DMS53 treated with DMSO at 0.1 percent for 48 hours (cell line): Measurements from ENCODE around the gene GAL3ST2.
"Not testable (repeated sequence)": the region's sequence is repeated elsewhere in the genome, so short reads cannot be mapped to it uniquely, and the experiment has no call there.

ENCODE experiments used
- DNase-seq: peaks from one replicate; lab custom pipeline; 2025; ENCODE audit not compliant: unreplicated experiment; lab: John Stamatoyannopoulos, UW

GAL3ST2 gene

GRCh38 chr2:241746084-241746483 lies 30.5 kb upstream of the GAL3ST2 start:
- no peak for DNase-seq

DNA sequence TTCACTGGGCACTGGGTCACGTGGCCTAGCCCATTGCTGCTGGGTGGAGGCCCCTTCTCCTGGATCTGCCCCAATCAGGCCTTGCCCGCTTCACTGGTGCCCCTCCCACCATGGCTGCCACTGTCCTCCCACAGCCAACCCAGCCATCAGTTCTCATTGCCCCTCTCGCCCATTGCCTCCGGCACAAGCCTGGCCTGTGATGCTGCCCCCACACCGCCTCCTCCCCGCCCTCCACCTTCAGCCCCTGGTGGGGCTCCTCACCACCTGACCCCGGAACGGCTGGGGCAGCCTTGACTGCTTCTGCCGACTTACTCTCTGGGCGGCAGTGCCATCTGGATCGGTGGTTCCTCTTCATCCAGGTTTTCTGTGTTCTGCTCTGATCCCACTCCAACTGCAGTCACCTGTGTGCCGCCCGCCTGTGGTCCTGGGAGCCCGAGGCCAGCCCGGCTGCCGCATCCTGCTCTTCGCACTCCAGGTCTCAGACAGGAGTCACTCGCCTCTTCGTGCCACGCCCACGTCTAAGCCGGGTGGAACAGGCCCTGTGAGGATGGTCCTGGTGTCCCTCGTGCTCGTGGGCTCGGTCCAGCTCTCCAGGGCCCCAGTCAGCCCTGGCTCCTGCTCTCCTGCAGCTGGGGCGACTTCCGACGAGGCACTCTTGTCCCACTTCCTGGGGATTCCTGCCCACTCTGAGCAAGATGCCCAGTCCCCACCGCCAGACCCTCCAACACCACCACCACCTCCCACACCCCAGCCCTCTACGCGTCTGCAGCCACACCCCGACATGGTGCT lies 28.0 kb upstream of the GAL3ST2 start:
- DNase-seq = no peak

DNA sequence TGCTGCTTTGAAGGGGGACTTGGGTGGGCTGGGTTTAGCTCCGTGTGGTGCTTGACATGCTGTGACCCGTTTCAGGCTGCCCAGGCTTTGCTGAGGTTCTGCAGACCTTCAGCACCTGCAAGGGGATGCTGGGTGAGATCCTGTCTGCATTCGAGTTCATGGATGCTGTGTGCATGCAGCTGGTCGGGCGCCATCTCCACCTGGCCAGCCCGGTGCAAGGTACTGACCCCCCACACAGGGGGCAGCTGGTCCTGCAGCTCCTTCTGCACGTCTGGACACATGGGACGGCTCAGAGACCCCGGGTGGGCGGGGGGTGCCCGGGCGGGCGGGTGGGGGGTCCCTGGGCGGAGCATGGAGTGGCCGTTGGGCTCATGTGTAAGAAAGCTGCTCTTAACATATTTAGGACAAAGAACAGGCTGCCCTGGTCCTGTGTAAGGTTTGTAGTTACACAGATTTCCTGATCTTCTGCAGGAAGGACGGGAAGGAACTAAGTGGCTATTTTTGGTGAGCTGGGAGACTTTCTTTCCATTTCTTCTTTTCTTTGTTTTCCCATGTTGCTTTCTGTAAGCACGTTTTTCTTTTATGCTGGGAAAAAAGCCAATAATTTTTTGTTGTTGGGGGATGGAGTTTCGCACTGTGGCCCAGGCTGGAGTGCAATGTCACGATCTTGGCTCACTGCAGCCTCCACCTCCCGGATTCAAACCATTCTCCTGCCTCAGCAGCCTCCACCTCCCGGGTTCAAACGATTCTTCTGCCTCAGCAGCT lies 26.4 kb upstream of the GAL3ST2 start:
- DNase-seq = no peak

DNA sequence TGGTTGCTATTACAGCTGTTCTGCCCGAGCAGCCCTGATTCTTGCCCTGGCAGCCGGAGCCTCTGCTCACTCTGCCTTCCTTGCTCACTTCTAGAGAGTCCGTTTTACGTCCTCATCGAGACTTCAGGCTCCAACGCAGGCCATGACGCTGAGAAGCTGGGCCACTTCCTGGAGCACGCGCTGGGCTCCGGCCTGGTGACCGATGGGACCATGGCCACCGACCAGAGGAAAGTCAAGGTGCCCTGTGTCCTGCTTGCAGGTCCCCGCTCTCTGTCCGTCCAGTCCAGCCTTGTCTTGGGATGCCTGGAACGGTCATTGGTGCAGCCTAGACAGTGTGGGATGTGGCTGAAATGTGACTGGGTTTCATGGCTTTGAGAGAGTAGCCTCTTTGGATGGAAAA lies 25.5 kb upstream of the GAL3ST2 start:
- DNase-seq = no peak

GRCh38 chr2:241751776-241752175 lies 24.8 kb upstream of the GAL3ST2 start:
- DNase-seq = no peak

DNA sequence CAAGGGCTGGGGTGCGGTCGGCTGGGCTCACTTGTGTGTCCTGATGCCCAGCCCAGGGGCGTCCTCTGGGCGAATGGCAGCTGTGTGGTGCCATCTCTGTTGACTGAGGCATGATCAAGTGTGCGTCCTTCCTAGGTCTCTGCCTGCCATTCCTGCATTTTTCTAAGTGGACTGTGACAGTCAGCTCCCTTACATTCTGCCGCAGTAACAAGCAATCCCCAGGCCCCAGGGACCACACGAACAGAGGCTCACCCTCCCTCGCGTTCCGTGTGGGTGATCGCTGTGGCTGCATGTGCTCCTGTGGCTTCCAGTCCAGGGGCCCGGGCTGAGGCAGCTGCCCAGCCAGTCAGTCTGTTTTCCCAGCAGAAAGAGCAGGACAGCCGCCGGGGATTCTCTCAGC lies 24.4 kb upstream of the GAL3ST2 start:
- DNase-seq = no peak

- no peak for DNase-seq
Observed at GRCh38 chr2:241752689-241753276, 23.8 kb upstream of the GAL3ST2 start.

GRCh38 chr2:241753493-241753892 lies 23.1 kb upstream of the GAL3ST2 start:
- DNase-seq = no peak

DNA sequence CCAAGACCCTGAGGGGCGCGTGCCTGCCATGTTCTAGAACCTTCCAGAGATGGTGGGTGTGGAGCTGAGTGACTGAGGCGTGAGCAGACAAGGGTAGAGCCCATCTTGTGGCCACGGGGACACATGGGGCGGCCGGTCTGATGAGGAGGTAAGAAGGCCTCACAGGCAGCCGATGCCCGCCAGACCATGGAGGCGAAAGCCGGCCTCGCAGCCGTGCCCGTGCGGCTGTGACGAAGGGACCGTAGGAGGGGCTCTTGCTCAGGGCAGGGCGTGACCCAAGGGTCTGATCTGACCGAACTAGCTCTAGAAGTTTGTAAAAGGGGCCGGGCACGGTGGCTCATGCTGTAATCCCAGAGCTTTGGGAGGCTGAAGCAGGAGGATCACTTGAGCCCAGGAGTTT lies 22.6 kb upstream of the GAL3ST2 start:
- no peak for DNase-seq

- DNase-seq = no peak
Observed at GRCh38 chr2:241755166-241755565, 21.5 kb upstream of the GAL3ST2 start.

DNA sequence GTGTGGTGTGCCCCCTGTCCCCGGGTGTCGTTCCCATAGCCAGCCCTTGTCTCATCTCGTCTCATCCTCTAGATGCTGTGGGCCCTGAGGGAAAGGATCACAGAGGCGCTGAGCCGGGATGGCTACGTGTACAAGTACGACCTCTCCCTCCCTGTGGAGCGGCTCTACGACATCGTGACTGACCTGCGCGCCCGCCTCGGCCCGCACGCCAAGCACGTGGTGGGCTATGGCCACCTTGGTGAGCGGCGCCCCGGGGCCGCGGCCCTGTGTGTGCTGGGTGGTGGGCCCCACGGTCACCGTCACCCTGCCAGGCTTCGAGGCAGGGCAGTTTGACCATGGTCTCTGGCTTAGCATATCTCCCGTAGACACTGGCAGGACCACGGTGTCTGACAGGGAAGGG lies 20.8 kb upstream of the GAL3ST2 start:
- no peak for DNase-seq

GRCh38 chr2:241759067-241759807 lies 17.4 kb upstream of the GAL3ST2 start:
- no peak for DNase-seq

DNA sequence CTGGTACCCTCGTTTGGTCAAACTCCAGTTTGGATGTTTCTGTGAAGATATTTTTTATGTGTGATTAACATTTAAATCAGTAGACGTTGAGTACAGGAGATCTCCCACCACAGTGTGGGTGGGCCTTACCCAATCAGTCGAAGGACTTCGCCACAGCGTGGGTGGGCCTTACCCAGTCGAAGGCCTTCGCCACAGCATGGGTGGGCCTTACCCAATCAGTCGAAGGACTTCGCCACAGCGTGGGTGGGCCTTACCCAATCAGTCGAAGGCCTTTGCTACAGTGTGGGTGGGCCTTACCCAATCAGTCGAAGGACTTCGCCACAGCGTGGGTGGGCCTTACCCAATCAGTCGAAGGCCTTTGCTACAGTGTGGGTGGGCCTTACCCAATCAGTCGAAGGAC lies 16.7 kb upstream of the GAL3ST2 start:
- DNase-seq = not testable (repeated sequence)

- no peak for DNase-seq
Observed at GRCh38 chr2:241760301-241760771, 16.3 kb upstream of the GAL3ST2 start.

DNA sequence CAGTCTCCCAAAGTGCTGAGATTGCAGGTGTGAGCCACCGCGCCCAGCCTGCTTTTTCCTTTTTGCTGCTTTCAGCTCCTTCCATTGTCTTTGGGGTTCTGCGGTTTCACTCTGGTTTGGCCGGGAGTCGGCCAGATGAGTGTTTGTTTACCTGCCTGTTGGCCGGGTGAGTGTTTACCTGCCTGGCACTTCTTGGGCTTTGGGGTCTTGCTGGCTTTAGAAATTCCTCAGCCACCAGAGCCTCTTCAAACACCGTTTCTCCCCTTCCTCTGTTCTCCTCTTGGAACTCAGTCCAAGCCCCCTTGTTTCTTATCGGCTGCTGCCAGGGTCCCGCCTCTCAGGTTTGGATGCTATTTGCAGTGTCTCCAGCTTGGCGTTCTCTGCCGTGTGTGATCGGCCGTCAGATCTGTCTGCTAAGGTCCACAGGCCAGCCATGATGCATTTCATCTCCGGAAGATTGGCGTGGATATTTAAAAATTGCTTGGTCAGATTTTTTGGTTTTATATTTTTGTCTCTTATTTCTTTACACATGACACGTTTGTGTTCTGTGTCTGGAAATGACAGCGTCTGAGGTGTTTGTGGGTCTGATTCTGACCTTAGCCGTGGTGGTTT lies 14.2 kb upstream of the GAL3ST2 start:
- peak; percentile 33 for DNase-seq

DNA sequence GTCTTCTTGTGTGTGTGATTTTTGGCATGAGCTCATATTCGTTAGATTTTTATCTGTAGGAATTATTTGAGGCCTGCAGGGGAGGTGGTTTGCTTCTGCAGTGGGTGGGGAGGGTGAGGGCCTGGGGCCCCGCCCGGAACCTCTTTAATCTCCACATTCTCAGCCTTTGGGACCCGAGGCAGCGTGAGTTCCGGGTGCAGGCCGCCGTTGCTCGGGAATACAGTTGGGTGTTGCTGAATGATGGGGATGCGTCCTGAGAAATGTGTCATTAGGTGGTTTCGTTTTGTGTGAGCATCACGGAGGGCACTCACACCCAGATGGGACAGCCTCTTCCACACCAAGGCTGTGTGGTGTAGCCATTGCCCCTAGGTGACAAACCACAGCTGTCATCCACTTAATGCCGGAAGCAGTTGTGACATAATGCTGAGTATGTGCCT lies 13.7 kb upstream of the GAL3ST2 start:
- no peak for DNase-seq

DNA sequence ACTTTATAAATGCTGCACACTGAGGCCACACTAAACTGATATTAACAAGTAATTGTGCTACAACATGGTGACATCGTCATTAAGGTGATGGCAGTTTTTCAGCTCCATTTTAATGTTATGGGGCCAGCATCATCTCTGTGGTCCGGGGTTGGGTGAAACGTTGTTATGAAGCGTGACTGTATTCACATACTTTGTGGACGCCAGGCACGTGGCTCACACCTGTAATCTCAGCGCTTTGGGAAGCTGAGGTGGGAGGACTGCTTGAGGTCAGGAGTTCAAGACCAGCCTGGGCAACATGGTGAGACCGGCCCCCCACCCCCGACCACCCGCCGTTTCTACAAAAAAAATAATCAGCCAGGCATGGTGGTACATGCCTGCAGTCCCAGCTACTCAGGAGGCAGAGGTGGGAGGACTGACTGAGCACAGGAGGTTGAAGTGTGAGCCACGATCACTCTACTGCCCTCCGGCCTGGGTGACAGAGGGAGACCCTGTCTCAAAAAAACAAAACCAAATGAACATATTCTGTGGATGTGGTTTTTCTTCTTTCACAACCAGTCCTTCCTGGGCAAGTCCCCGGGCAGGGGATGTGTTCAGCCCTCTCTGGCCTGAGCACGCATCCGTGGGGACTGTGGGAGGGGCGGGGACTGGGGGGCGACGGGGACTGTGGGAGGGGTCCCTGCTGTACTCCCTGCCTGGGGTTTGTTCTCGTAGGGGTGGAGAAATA lies 12.9 kb upstream of the GAL3ST2 start:
- DNase-seq = no peak

DNA sequence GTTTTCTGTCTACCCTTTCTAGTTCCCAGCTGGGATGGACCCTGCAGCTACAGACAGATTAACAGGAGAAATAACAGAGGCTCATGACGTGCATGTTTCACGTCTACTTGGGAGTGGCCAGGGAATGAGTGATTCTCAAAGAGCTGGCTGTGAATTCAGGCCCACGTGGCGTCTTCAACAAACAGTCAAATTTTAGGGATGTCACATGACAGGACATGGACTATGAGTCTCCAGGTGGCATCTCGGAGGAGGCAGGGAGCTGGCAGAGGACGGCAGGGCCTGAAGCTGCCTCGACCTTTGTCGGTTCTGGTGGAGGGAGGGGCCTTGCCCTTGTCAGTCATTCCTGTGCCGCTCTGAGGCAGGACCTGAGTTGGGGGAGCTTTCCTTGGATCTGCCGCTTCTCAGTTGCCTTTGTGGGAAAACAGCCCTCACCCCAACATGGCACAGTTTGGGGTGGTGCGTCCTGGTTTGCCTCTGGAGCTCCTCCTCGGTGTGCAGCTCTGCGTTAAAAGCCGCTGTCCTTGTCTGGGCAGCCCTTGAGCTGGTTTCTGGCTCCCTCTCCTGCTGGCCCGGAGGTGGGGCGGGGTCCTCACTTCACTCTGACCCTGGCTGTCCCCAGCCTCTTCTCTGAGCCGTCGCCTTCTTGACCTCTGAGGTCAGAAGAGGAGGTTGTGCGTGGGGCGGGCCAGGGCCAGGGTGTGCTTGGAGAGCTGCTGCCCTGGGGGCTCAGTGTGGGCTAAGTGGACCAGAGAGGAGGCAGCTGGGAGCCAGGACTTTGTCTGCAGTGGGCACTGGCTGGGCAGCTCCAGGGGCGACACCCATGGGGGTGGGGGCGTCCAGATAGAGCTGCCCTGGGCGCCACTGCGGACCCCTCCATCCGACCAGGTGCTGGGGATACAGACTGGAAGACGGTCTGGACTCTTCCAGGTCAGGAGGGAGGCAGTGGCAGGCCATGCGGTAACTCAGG lies 12.1 kb upstream of the GAL3ST2 start:
- DNase-seq = no peak
